ENCODE measurements around the gene KITLG. TPM values are rescaled to one million over a fixed set of nuclear protein-coding genes. Genes with fewer than 3 reads are reported as not detected.
"Not testable (repeated sequence)": the region's sequence is repeated elsewhere in the genome, so short reads cannot be mapped to it uniquely, and the experiment has no call there.

Gene KITLG
- polyA plus RNA-seq, 1 experiment = 35.3 TPM

DNA sequence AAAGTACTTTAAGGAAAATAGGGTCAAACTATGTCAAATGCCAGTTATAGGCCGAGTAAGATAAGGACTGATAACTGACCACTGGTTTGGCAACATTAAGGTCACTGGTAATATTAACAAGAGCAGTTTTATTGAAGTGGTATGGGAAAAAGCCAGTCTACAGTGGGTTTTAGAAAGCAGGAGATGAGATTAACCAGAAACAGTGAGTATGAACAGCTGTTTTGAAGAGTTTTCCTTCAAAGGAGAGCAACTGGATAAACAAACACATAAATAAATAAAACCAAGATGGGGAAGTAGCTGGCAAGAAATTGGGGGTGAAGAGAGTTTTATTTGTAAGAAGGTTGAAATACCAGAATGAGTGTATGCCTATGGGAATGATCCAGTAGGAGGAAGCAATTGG is 30.3 kb downstream of the KITLG start:
- ChIA-PET CTCF (interaction anchor here (0.7 kb wide), 1 partner anchor 9 kb away, joined by 3 read pairs; no protein-coding TSS in a partner anchor), POLR2A (no interaction called here)
- TF ChIP-seq, protein P1, sequence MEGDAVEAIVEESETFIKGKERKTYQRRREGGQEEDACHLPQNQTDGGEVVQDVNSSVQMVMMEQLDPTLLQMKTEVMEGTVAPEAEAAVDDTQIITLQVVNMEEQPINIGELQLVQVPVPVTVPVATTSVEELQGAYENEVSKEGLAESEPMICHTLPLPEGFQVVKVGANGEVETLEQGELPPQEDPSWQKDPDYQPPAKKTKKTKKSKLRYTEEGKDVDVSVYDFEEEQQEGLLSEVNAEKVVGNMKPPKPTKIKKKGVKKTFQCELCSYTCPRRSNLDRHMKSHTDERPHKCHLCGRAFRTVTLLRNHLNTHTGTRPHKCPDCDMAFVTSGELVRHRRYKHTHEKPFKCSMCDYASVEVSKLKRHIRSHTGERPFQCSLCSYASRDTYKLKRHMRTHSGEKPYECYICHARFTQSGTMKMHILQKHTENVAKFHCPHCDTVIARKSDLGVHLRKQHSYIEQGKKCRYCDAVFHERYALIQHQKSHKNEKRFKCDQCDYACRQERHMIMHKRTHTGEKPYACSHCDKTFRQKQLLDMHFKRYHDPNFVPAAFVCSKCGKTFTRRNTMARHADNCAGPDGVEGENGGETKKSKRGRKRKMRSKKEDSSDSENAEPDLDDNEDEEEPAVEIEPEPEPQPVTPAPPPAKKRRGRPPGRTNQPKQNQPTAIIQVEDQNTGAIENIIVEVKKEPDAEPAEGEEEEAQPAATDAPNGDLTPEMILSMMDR (IDR thresholded peaks at IDR 0.05; ENCODE audit: low read depth, low read length) = no peak
- Histone ChIP-seq H3K9me3 (ENCODE audit: control insufficient read depth, insufficient read depth, low read length) (no peaks in the 10 kb centered on the region), H3K4me3 (ENCODE audit: low read depth, low read length) (no peak overlapping the region), H3K27ac (ENCODE audit: low read depth, low read length) (no peak overlapping the region), H3K27me3 (ENCODE audit: control insufficient read depth, insufficient read depth, low read length) (no peaks in the 10 kb centered on the region)
- no peak for DNase-seq (ENCODE audit: low read depth, low spot score)

DNA sequence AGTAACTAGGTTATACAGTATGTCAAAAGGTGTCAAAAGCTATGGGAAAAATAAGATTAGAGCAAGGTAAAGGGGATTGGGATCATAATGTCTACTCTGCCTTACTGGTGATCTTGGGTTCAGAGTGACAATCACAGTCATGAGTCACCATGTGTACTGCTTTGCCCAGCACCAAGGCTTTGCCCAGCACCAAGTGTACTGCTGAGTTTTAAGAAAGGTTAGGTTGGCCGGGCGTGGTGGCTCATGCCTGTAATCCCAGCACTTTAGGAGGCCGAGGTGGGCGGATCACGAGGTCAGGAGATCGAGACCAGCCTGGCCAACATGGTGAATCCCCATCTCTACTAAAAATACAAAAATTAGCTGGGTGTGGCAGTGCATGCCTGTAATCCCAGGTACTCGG is 32.3 kb downstream of the KITLG start:
- CTCF ChIA-PET = interaction anchor here (1.3 kb wide), 1 partner anchor 32 kb away, joined by 3 read pairs; no protein-coding TSS in a partner anchor
- POLR2A ChIA-PET; H3K27me3 ChIP-seq (ENCODE audit: control insufficient read depth, insufficient read depth, low read length); H3K9me3 ChIP-seq (ENCODE audit: control insufficient read depth, insufficient read depth, low read length); DNase-seq (ENCODE audit: low read depth, low spot score); H3K27ac ChIP-seq (ENCODE audit: low read depth, low read length); H3K4me3 ChIP-seq (ENCODE audit: low read depth, low read length): not testable (repeated sequence)

DNA sequence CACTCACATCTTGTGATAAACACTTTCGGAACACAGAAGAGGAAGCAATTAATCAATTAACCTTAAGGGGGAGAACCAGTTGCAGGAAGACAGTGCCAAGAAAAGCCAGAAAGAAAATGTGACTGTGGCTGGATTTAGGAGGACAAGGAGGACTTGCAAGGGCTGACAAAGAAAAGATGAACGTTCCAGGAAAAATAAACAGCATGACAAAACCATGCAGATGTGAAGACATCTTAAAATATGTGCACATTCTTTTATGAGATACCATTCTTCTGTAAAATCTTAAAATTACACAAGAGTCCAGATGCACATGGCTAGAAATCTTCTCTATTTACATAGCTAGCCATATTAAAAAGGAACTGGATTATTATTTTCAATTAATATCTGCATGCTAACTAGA is 33.4 kb downstream of the KITLG start:
- DNase-seq (ENCODE audit: low read depth, low spot score) = no peak
- H3K4me3 ChIP-seq (ENCODE audit: low read depth, low read length) = no peak overlapping the region
- no peak overlapping the region for H3K27ac ChIP-seq (ENCODE audit: low read depth, low read length)
- TF ChIP-seq, protein P1 (IDR thresholded peaks at IDR 0.05; ENCODE audit: low read depth, low read length) = no peak
- H3K9me3 ChIP-seq (ENCODE audit: control insufficient read depth, insufficient read depth, low read length) = no peaks in the 10 kb centered on the region
- CTCF ChIA-PET = no interaction called here
- POLR2A ChIA-PET = no interaction called here
- H3K27me3 ChIP-seq (ENCODE audit: control insufficient read depth, insufficient read depth, low read length) = no peaks in the 10 kb centered on the region

DNA sequence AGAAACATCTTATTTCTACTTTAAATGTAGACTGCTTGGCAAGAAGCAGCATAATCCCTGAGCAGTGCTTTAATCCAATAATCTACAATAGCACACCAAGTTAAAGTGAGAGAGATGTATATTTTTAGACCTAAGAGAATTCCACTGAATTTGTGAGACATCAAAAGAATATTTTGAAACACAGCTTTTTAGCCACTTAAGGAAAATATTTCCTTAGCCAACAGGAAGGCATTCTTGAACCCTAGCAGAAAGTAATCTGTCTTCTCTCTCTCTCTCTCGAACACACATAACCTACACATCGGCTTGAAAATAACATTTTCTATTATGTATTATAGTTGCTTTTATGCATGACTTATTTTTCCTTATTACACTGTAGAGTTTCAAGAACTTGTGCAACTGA is 34.0 kb downstream of the KITLG start:
- ChIA-PET POLR2A (no interaction called here), CTCF (no interaction called here)
- no peak for DNase-seq (ENCODE audit: low read depth, low spot score)
- Histone ChIP-seq H3K4me3 (ENCODE audit: low read depth, low read length) (no peak overlapping the region), H3K27ac (ENCODE audit: low read depth, low read length) (no peak overlapping the region), H3K27me3 (ENCODE audit: control insufficient read depth, insufficient read depth, low read length) (no peaks in the 10 kb centered on the region), H3K9me3 (ENCODE audit: control insufficient read depth, insufficient read depth, low read length) (no peaks in the 10 kb centered on the region)
- TF ChIP-seq, protein P1 (IDR thresholded peaks at IDR 0.05; ENCODE audit: low read depth, low read length) = no peak

DNA sequence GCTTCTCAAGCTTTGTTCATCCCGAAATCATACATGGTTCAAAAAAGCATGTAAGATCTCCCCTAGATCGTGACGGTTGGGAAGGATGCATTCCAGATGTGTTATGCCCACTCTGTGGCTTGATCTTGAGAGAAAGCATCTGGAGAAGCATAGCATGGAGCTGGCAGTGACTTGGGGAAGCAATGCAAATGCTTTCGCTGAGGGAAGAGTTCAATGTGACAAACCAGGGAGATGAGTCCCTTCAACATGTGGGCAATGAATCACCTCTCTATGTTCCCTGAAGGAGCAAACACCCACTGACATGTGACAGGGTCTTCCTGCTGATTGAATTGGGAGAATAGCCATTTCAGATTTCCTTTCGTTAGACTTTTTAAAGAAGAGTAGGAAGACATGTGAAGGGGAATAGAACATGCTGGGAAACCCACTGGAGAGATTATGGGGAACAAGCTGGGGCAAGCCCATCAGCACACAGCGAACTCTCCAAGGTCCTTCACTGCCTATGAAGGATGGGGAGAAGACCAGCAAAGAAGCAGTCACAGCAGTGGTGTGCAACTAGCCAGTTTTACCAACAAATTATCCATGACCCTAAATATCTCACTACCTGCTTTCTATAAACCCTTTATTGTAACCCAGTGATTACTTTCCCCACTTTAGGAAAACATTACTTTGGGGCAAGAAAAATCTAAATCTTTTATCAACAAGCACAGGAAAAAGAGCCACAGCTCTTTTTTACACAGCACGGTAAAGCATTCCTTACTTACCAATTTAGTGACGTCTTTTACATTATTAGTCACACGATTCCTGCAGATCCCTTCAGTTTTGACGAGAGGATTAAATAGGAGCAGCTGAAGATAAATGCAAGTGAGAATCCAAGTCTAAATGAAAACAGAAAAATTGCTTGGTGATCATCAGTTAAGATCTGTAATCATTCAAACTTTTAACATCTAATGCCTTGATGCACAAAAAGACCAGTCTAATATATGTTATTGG is 35.0 kb downstream of the KITLG start:
- POLR2A ChIA-PET = interaction anchor here (0.6 kb wide), 1 partner anchor 801 kb away, joined by 3 read pairs; no protein-coding TSS in a partner anchor

More for the DNA sequence above, 35.0 kb downstream of the KITLG start:
- Histone ChIP-seq H3K9me3 (ENCODE audit: control insufficient read depth, insufficient read depth, low read length) (no peaks in the 10 kb centered on the region), H3K27ac (ENCODE audit: low read depth, low read length) (no peak overlapping the region), H3K27me3 (ENCODE audit: control insufficient read depth, insufficient read depth, low read length) (no peaks in the 10 kb centered on the region), H3K4me3 (ENCODE audit: low read depth, low read length) (no peak overlapping the region)
- DNase-seq (ENCODE audit: low read depth, low spot score) = peak; percentile 41
- CTCF ChIA-PET = interaction anchor here (0.8 to 1.6 kb wide), 2 partner anchors 34 to 94 kb away, joined by 3 read pairs; no protein-coding TSS in a partner anchor
- TF ChIP-seq, protein P1 (IDR thresholded peaks at IDR 0.05; ENCODE audit: low read depth, low read length) = no peak

Data from AG04450 (cell line).